NCI-H69 (cell line): ENCODE data around the gene COL25A1.
"Not testable (repeated sequence)": the region's sequence is repeated elsewhere in the genome, so short reads cannot be mapped to it uniquely, and the experiment has no call there.

Source experiments
- DNase-seq: peaks from one replicate; lab custom pipeline; 2025; lab: John Stamatoyannopoulos, UW

Gene COL25A1

DNA sequence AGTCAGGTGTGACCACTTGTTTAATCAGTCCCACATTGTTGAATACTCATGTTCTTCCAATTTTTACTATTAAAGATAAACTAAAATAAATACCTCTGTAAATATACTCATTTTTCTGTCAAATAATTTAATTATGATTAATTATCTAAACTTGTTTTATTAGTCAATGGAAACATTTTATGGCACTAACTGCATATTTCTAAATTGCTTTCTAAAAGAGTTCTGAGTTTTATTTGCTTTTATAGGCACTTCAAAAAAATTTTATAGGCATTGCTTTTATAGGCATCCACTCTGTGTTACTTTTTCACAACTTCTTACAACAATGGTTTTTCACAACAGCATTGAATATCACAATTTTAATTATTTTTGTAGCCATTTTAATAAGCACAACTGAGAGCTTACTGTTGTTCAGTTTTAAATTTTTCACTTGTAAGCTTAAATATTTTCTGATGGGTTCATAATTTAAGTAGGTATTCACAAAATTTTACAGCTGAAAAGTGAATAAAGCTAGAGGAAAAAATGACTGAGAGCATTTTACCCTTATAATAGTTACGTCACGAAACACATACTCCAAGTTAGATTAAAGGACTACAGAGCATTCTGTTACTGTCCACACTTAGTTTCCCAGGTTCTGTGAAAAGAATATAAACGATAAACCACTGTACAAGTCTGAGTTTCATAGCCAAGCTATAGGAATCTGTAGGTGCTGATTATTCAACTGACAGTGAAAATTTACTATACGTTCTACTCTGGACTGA, 398.8 kb downstream of the COL25A1 start:
- no peak for DNase-seq

DNA sequence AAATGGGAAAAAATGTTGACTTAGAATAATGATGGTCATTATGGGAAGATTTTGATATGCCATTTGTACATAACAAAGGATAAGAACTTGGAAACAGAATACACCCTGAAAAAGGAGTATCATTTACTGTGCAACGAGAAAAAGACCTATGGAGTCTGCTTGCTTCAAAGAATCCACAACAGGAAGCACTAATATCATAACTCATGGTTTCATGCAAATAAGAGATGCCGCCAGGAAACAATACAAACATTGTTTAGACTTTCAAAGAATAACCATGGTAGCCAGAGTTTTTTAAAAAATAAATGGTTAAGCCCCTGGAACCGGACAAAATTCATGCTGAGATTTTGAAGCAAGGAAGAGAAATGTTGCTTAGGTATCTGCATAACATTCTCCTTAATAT, 399.7 kb downstream of the COL25A1 start:
- DNase-seq = no peak

DNA sequence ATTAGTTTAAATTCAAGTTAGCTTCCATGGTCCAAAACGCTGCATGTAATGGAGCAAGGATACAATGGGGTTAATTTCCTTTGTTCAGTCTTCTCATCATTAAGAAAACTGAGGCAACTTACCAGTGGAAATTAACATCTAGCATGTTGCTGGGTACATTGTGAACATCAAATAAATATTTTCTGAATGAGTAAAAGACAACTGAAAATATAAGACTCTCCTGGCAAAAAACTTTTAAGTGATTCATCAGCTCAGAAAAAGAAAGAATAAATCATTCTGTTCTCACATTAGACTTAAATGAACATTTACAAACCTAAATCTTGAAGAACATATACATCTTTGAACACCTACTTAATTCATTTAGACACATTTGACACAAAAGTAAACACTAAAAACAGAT, 401.2 kb downstream of the COL25A1 start:
- no peak for DNase-seq

DNA sequence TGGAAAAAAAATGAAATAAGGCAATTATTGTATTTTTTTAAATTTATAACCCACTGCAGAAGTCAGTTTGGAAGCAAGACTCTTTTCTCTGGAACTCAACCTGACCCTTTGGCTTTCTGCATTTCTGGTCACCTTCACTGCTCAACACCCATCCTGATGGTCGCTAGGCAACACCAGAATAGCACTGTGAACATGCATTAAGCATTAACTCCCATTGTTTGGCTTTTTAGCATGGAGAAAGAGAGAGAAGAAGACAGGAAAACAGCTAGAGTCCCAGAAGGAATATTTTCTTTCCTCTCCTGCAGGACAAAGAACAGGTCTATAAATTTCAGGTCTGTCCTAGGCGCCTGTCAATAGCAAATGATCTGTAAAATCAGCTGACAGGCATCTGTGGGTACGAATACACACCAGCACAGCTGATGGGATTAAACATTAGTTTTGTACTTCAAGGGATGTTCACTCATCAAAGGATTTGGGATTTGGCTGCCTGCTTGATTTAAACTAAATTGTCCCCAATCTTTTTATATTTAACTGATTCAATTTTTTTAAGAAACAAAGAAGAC, 402.4 kb downstream of the COL25A1 start:
- no peak for DNase-seq

DNA sequence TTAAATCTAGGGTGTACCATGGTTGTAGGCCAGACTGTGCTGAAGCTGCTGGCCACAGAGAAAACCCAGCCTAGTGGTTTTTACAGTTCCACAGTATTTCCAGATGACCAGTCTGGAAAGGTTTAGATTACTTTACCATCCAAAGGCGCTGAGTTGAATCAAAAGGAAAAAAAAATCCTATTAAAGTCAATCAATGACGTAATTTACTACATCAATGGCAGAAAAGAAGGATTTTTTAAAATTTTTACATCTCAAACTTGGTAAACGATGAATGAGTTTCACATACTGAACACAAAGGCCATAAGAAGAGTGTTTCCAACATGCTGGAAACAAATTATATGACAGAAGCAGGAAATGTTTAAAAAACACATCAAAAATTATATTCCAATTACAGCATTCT, 409.0 kb downstream of the COL25A1 start:
- no peak for DNase-seq

DNA sequence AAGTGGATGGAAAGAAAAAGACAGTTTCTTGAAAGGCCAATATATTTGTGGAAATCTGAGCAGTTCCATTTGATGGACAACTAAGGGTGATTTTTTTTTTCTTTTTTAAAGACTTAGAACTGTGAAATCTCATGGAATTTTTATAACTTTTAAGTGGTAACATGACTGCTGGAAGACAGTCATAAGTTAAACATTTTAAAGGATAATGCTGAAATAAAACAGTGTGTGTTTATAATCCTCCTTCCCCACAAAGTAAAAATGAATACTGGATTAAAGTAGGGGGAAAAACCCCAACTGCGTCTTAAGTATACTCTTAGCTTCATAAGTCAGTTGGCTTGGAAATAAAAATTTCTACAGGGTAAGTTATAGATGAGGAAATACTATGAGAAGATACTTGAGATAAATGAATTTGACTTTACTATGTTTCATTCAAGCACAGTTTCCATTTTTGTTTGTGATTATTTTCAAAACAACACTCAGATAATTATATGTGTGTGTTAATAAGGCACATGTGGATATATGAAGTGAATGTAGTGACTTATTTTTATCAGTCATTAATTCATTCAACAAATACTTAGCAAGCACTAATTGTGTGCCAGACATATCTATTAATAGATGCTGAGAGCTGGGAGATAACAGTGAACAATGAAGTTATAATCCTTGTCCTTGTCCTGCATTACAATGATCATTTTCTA, 410.4 kb downstream of the COL25A1 start:
- no peak for DNase-seq

DNA sequence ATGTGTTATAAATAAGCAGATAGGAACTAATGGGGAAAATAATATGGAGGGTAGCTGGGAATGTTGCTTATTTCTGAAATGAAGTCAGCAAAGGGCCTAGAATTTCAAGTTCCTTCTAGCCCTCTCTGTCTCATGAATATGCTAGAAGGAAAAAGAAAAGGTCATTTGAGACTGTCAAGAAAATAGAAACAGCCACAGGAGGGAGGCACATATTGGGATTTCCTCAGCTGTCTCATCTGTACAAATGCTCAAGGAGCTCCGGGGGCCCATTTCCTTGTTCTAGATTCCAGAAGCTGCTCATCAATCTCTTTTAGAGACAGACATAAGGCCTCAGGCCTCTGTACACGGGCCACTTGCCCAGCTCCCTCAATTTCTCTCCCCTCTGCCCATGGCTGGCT, 412.0 kb downstream of the COL25A1 start:
- no peak for DNase-seq

DNA sequence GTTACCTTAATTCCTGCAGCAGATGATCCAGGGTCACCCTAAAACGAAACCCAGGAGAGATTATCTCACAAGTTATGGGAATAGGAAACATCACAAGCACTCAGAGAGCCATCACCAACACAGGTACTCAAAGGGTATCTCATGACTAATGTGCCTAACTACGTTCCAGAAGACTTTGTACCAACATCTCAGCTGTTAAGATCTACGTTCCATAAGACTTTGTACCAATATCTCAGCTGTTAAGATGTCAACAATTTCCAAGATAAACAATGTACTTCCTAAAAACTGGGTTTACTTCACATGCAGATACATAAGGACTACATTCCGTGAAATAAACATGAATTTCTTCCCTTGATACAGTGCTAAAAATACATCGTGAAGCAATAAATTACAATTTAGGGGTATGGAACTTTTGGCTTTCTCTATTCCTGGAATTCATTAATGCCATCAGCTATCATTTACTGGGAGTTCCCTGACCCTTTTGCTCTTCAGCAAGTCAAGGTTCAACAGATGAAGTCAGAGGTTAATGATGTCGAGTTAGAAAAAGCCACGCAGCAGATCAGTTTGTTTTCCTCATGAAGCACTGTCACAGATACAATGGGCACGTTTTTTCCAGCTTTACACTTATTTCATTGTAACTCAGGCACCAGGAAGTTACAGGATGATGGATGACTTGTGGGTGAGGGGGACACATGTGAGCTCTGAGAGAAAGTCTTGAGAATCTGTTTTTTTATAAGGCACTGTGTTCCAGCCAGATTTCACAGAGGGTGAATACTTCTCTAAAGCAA, 412.6 kb downstream of the COL25A1 start:
- DNase-seq = no peak

DNA sequence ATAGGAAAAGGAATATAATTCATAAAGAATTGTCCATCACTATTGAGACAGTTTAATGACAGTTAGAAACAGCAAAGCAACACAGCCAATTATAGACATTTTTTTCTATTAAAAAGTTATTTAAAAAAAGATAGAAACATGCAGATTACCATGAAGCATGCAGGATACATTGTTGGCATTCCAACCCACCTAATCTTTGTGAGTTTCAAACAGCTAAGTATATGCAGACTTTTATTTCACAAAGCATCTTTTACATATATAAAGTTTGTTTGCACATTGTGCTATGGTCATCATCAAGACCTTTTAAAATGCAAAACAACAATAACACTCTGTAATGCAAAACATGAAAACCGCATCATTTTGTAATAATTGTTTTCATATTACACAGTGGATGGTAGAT, 413.7 kb downstream of the COL25A1 start:
- DNase-seq = no peak

DNA sequence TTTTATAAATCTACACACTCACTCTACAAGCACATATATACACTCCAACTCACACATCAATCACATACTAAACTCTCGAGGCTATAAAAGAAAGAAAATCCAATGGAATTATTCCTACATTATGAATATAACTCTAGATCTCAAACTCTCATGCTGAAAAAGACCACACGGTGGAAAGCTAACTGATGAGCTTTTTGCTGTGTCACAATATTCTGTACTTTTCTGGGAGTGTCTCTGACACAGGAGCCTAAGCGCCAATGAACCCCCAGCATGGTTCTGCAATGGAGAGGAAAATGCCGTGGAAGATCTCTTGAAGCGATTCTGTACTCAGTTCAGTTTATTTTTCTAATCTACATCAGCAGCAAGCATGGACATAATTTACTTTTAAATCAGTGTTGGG, 415.4 kb downstream of the COL25A1 start:
- DNase-seq = no peak

DNA sequence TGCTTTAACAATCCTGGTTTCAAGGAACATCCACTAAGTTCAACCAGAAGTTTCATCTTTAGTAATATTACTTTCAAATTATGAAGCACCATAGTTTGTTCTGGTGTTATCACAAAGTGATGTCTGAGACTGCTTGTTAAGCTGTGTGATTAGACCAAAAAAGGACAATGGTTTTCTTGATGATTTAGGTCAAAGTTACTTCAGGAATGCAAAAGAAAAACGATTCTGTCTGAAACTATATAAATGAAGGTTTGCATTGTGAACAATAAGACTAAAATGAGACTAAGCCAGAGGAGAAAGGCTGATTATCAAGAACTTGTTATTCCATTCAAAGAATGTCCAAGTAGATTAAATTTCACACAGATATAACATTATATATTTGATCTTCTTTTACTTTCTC, 417.2 kb downstream of the COL25A1 start:
- DNase-seq = no peak

DNA sequence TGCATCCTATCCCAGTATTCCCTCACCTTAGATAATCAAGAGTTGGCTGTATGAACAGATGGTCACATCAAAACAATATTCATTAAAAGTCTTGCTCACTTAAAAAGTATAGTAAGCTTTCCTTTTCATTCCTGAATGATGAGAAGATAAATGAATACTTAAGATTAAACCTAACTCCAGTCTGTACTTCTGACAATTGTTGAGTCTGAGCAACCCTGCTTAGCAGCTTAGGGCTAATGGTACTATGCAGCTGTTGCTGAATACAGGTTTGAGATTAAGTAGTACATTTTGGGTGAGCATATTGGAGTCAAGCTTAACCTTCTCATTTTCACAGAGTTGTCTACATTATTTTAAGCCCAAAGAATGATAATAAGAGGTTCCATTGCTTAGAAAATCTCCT, 417.9 kb downstream of the COL25A1 start:
- DNase-seq = no peak

DNA sequence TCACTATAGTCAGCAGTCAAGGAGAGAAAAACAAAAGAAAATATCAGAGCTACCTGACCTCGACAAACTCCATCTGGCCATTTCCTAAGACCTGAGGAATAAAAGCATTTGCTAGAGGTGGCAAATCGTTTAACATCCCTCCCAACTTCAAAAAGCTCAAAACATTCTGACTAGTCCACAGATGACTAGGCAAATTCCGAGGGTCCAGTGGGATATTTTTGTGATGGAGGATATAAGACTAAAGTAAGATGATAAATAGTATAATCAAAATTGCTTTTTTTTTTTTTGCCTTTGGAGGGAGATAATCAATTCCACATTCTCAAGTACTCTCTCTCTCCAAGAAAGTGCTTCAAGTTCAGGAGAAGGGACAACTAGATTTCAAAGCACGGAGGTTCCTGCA, 420.5 kb downstream of the COL25A1 start:
- DNase-seq = no peak

DNA sequence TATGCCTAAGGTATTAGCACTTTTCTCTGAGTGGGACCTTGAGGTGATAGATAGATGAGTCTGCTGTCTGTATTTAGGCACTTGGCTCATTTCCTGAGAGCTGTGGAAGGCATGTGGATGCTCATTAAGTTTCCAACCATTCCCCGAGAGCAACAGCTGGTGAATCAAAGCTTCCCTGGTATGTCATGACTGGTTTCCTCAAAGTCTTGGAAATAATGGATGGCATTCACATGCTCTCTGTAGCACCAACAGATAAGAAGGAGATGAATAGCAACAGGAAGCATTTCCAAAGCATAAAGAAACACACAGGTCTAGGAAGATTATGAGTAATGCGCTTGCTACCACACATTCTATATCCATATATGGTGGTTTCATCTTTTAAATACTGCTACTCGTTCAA, 421.3 kb downstream of the COL25A1 start:
- no peak for DNase-seq

DNA sequence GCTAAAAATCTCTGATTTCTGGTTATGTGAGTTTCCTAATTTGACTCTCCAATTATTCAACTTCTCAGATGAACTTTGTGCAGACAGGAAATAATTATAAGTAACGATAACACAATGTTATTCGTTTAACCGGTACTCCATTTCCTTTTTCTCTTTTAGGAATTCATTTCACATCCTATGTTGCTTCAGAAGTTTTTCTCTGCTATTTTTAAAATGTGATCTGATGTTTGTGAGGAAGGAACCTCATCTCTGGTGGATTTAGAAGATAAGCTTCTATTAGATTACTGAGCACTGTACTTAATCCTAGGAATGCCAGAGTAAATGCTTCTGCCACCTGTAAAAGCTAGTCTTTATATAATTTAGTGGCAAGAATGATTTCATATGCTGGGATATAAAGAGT, 423.7 kb downstream of the COL25A1 start:
- DNase-seq = no peak

DNA sequence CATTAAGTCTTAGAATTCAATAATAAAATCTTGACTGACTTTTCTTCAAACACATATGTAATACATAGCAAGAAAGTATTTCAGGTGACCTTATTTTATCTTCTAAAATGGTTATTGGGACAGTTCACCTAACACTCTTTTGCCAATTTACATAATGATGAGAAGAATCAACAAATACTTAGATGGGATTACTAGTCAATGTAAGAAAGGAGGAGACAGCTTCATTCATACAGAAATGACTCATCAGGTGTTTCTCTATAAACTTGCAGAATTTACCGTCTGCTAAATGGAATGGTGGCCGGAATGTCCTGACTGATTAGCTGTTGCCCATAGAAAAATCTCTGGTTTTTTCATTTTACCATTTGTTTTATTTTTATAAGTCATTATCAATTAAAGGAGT, 424.6 kb downstream of the COL25A1 start:
- no peak for DNase-seq

DNA sequence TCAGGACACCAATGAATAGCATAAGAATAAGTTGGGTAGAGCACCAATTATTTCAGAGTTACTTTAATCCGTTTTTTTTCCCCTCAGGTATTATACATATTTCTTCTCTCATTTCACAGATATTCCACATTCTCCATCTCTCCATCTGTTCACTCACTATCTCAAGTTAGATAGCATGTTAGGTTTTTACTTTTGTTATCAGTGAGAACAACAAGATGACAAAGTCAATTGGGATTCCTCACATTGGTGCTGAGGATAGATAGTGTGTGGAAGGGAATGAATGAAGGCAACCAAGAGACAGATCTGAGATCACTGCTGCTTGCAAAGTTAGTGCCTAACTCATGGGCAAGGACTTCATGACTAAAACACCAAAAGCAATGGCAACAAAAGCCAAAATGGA, 427.7 kb downstream of the COL25A1 start:
- DNase-seq = no peak

DNA sequence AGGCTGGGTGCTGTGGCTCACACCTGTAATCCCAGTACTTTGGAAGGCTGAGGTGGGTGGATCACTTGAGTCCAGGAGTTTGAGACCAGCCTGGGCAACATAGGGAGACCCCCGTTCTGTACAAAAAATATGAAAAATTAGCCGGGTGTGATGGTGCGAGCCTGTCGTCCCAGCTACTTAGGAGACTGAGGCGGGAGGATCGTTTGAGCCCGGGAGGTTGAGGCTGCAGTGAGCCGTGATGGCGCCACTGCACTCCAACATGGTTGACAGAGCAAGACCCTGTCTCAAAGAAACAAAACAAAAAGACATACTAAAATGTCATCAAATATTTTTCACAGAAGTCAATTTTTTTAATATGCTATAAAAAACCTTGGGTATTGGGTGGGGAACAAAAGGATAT, 432.5 kb downstream of the COL25A1 start:
- DNase-seq = not testable (repeated sequence)

DNA sequence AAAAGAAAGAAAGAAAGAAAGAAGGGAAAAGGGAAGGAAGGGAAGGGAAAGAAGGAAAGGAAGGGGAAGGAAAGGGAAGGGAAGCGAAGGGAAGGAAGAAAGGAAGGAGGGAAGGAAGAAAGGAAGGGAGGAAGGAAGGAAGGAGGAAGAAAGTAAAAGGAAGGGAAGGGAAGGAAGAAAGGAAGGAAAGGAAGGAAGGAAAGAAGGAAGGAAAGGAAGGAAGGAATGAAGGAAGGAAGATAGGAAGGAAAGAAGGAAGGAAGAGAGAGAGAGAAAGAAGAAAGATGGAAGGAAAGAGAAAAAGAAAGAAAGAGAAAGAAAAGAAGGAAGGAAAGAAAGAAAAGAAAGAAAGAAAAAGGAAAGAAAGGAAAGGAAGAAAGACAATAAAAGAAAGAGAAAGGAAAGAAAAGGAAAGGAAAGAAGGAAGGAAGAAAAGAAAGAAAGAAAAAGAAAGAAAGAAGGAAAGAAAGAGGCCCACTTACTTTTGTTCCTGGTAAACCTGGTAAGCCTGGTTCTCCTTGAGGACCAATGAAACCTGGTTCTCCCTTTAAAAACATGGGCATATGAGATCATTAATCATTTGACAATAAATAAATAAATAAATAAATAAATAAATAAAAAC, 433.7 kb downstream of the COL25A1 start:
- DNase-seq = no peak

DNA sequence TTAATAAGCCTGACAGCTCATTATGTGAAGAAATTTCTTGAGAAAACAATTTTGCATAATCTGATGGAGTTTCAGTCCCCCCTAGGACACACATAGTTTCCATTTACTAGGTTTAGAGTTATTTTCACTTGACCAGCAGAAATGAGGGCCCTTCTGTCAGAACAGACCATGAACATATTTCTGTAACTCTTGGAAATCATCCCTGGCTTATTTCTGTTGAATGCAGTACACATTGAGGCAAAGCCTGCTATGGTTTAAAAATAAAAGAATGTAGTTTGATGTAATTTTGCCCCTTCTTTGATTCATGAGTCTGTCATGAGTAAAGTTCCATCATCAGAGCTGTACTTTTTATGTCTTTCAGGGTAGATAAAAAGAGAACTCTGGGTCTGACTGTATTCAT, 435.0 kb downstream of the COL25A1 start:
- no peak for DNase-seq

DNA sequence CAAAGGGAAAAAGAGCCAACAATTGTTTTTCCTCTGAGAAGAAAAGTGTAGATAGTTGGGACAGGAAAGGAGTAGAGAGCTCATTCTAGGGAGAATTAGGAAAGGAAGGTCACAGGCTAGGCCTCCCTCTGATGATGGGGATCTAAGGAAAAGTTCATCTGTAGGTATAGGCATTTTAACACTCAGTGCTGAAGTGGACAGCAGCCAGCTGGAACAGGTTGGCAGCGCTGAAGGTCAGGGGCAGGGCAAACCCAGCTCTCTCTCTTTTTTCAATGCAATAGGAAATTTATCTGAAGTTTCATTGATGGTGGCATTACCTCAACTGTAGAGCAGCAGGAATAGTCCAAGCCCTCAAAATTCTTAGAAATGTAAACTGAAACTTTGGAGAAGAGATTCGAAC, 441.1 kb downstream of the COL25A1 start:
- no peak for DNase-seq

DNA sequence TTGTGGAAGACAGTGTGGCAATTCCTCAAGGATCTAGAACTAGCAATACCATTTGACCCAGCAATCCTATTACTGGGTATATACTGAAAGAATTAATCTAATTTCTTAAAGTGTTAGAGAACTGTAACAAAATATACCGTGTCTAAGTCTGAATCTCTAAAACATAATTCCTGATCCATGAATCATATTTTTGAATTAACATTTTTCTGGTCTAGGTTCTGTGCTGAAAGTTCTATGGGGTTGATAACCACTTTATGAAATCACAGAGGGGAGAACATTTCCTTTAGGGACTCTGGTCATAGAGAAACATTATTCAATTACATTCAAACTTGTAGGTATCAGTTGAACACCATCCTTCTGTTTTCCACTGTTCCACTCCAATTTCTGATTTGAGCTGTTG, 447.7 kb downstream of the COL25A1 start:
- DNase-seq = no peak
